Liver (tissue), 6 donors: ENCODE data around the gene MMP21. TPM values are rescaled to one million over a fixed set of nuclear protein-coding genes. Genes with fewer than 3 reads are reported as not detected.

ENCODE experiments used
- HNF4A ChIP-seq, 2 donors: conservative IDR thresholded peaks; 2 replicates each; pipeline ENCODE4 v1.6.1; 2016; ENCODE audit warnings: antibody characterized with exemption in 2 of 2, mild to moderate bottlenecking in 2 of 2
- MAX ChIP-seq: IDR thresholded peaks from 2 replicates; pipeline ENCODE4 v1.6.1; 2016; ENCODE audit warnings: antibody characterized with exemption
- YY1 ChIP-seq: IDR thresholded peaks from 2 replicates; pipeline ENCODE4 v1.6.1; 2016; ENCODE audit warnings: antibody characterized with exemption, mild to moderate bottlenecking
- polyA plus RNA-seq, 2 donors: library from polyadenylated mRNA; stranded (reverse) in 1 of 2; unstranded in 1 of 2; fragments of 200-250 nt in 1 of 2; fragments of >200 nt in 1 of 2; fragmentation: Nextera tagmentation in 1 of 2; extraction: Ambion mirVana in 1 of 2; gene quantifications; one replicate each; pipeline versions ENCODE4 v1.2.1 to v1.2.3, GENCODE V29; 2013 to 2015
- small RNA-seq: library from RNA; depleted of rRNA; stranded (forward); fragments of <200 nt; gene quantifications from one replicate; pipeline ENCODE3, GENCODE V24; 2014
- total RNA-seq, 2 donors: library from RNA; depleted of rRNA; stranded (reverse); fragments of >200 nt; gene quantifications; one replicate each; pipeline ENCODE4 v1.2.3, GENCODE V29; 2014
- donor health status: healthy.
- donor health status: healthy.
- donor health status: healthy.

Gene MMP21
- total and polyA plus RNA-seq, 4 donors: 0.03 to 0.37 (median 0.17) TPM; not detected in 1

- TF ChIP-seq HNF4A (conservative IDR thresholded peaks at IDR 0.05): peak in 1 of 2 donors; percentile 13
- peak; percentile 93 for TF ChIP-seq YY1
- TF ChIP-seq MAX: peak; percentile 88
Measured at GRCh38 chr10:125719173-125720001, 56.2 kb downstream of the MMP21 start, which contains the start of gene EDRF1 (continued).

Small RNA genes lying within 50 kb of the gene (small RNA-seq; reads per million reads assigned to genes)
- not detected for gene MIR4484

Other genes starting within 250 kb of the MMP21 start
- not detected for gene TEX36, start 92.7 kb downstream of the MMP21 start, total RNA-seq
- gene TEX36, start 92.7 kb downstream of the MMP21 start, polyA plus RNA-seq: not detected
- gene EDRF1, start 56.1 kb downstream of the MMP21 start, total RNA-seq: 10 to 100 TPM; 14.1 to 17.0 TPM
- 1 to 10 TPM; 3.9 to 4.3 TPM for gene EDRF1, start 56.1 kb downstream of the MMP21 start, polyA plus RNA-seq
- 100 to 1,000 TPM in 1 of 2 donors, 10 to 100 TPM in 1; 33.9 to 157 TPM for gene UROS, start 47.4 kb upstream of the MMP21 start, total RNA-seq
- gene UROS, start 47.4 kb upstream of the MMP21 start, polyA plus RNA-seq: 10 to 100 TPM; 24.9 to 41.8 TPM
- gene BCCIP, start 47.7 kb upstream of the MMP21 start, total RNA-seq: 10 to 100 TPM; 21.9 to 29.9 TPM
- 10 to 100 TPM; 32.4 to 44.1 TPM for gene BCCIP, start 47.7 kb upstream of the MMP21 start, polyA plus RNA-seq
- gene DHX32, start 105.5 kb upstream of the MMP21 start, total RNA-seq: 10 to 100 TPM; 10.9 to 20.2 TPM
- gene DHX32, start 105.5 kb upstream of the MMP21 start, polyA plus RNA-seq: 1 to 10 TPM; 8.3 to 9.5 TPM
- gene FANK1, start 120.7 kb upstream of the MMP21 start, total RNA-seq: under 1 TPM in 1 of 2 donors, not detected in 1; 0.28 TPM
- gene FANK1, start 120.7 kb upstream of the MMP21 start, polyA plus RNA-seq: not detected